AG10803 (cell line): Measurements from ENCODE around the gene GMDS.

Experiments
- DNase-seq: peaks from one replicate; pipeline ENCODE4 v3.0.0; 2010; ENCODE audit warnings: low read depth
- H3K4me3 ChIP-seq: 2 replicates; pipeline ENCODE4 v1.5.1; 2011; ENCODE audit warnings: mild to moderate bottlenecking, low read length, control low read depth
- CTCF ChIP-seq: conservative IDR thresholded peaks from 2 replicates; pipeline ENCODE4 v1.5.1; 2011; ENCODE audit warnings: mild to moderate bottlenecking, low read length, control low read depth, inconsistent platforms

GMDS gene

GRCh38 chr6:1630771-1631217 is 614.6 kb downstream of the GMDS start:
- no peak for DNase-seq

GRCh38 chr6:1630212-1630770 is 615.1 kb downstream of the GMDS start:
- no peak for DNase-seq
- no peak for TF ChIP-seq CTCF
- no peak overlapping the region for H3K4me3 ChIP-seq

More at GRCh38 chr6:1630771-1631217, 614.6 kb downstream of the GMDS start:
- TF ChIP-seq CTCF: no peak
- H3K4me3 ChIP-seq: no peak overlapping the region

- TF ChIP-seq CTCF: no peak
- no peak overlapping the region for H3K4me3 ChIP-seq
- DNase-seq: no peak
Measured at GRCh38 chr6:1629316-1629715, 616.1 kb downstream of the GMDS start.

GRCh38 chr6:1627827-1628560 is 617.4 kb downstream of the GMDS start:
- no peak for DNase-seq
- H3K4me3 ChIP-seq: no peak overlapping the region
- TF ChIP-seq CTCF: no peak

- no peak for TF ChIP-seq CTCF
- no peak overlapping the region for H3K4me3 ChIP-seq
- no peak for DNase-seq
Measured at GRCh38 chr6:1626481-1626880, 618.9 kb downstream of the GMDS start.

GRCh38 chr6:1625794-1626435 is 619.5 kb downstream of the GMDS start:
- no peak for DNase-seq
- no peak for TF ChIP-seq CTCF
- H3K4me3 ChIP-seq: no peak overlapping the region; the same call in 1 of the 2 replicates
